GM21381 (cell line): Measurements from ENCODE around the gene IGF2.

Source experiments
- ATAC-seq: cut with Tn5 transposase; IDR thresholded peaks from one replicate; pipeline ENCODE4 v1.9.1; 2021; ENCODE audit warnings: mild to moderate bottlenecking, moderate library complexity; ENCODE audit not compliant: unreplicated experiment

The IGF2 gene

GRCh38 chr11:2105511-2105910 lies 33.7 kb downstream of the IGF2 start:
- ATAC-seq = no peak

GRCh38 chr11:2104524-2105440 lies 34.4 kb downstream of the IGF2 start:
- no peak for ATAC-seq

- no peak for ATAC-seq
Observed at GRCh38 chr11:2103668-2104523, 35.3 kb downstream of the IGF2 start.

- ATAC-seq = no peak
Observed at GRCh38 chr11:2102883-2103213, 36.3 kb downstream of the IGF2 start.

GRCh38 chr11:2102132-2102882 lies 36.9 kb downstream of the IGF2 start:
- no peak for ATAC-seq

GRCh38 chr11:2101171-2101675 lies 38.0 kb downstream of the IGF2 start:
- no peak for ATAC-seq

GRCh38 chr11:2100361-2101170 lies 38.6 kb downstream of the IGF2 start:
- no peak for ATAC-seq

- ATAC-seq = no peak
Observed at GRCh38 chr11:2099516-2100349, 39.5 kb downstream of the IGF2 start.

GRCh38 chr11:2098691-2099515 lies 40.3 kb downstream of the IGF2 start:
- no peak for ATAC-seq

- ATAC-seq = no peak
Observed at GRCh38 chr11:2097998-2098690, 41.0 kb downstream of the IGF2 start.

GRCh38 chr11:2097356-2097997 lies 41.7 kb downstream of the IGF2 start:
- no peak for ATAC-seq

- no peak for ATAC-seq
Observed at GRCh38 chr11:2096919-2097301, 42.3 kb downstream of the IGF2 start.

GRCh38 chr11:2096011-2096918 lies 42.9 kb downstream of the IGF2 start:
- no peak for ATAC-seq

- no peak for ATAC-seq
Observed at GRCh38 chr11:2095542-2095941, 43.6 kb downstream of the IGF2 start.

GRCh38 chr11:2095198-2095520 lies 44.0 kb downstream of the IGF2 start:
- no peak for ATAC-seq

- no peak for ATAC-seq
Observed at GRCh38 chr11:2094354-2095197, 44.6 kb downstream of the IGF2 start.
